Loucy (cell line): Measurements from ENCODE around the gene JAG2.

Experiments
- H2AFZ ChIP-seq: fragments of 200-600 bp; sonication (generic); 2 replicates; pipeline ENCODE4 v1.6.0; 2016; ENCODE audit warnings: antibody characterized with exemption, mild to moderate bottlenecking, low read length, moderate library complexity
- H3F3A ChIP-seq: fragments of 200-600 bp; 2 replicates; pipeline ENCODE4 v1.6.0; 2016; ENCODE audit warnings: antibody characterized with exemption, low read depth, mild to moderate bottlenecking
- H3K27me3 ChIP-seq: fragments of 200-600 bp; sonication (generic); 2 replicates; pipeline ENCODE4 v1.6.1; 2014; ENCODE audit warnings: low read length, mild to moderate bottlenecking; ENCODE audit not compliant: insufficient read depth, poor library complexity, severe bottlenecking
- H3K36me3 ChIP-seq: fragments of 200-600 bp; sonication (generic); 2 replicates; pipeline ENCODE4 v1.6.1; 2016; ENCODE audit warnings: low read length; ENCODE audit not compliant: insufficient read depth
- H3K4me1 ChIP-seq: fragments of 200-600 bp; sonication (generic); 2 replicates; pipeline ENCODE4 v1.5.1; 2014; ENCODE audit warnings: low read length, mild to moderate bottlenecking; ENCODE audit not compliant: insufficient read depth, poor library complexity, severe bottlenecking
- H3K4me2 ChIP-seq: fragments of 200-600 bp; sonication (generic); 2 replicates; pipeline ENCODE4 v1.6.0; 2014; ENCODE audit warnings: antibody characterized with exemption, low read length, low read depth, mild to moderate bottlenecking; ENCODE audit not compliant: poor library complexity, severe bottlenecking
- H3K4me3 ChIP-seq: fragments of 200-600 bp; sonication (generic); 2 replicates; pipeline ENCODE4 v1.5.1; 2014; ENCODE audit warnings: low read length, mild to moderate bottlenecking, mixed read lengths; ENCODE audit not compliant: poor library complexity, severe bottlenecking
- H3K79me2 ChIP-seq: fragments of 200-600 bp; sonication (generic); 2 replicates; pipeline ENCODE4 v1.6.1; 2014; ENCODE audit warnings: low read length; ENCODE audit not compliant: insufficient read depth
- H3K9ac ChIP-seq: fragments of 200-600 bp; sonication (generic); 2 replicates; pipeline ENCODE4 v1.6.0; 2014; ENCODE audit warnings: mild to moderate bottlenecking, low read depth, low read length, moderate library complexity; ENCODE audit not compliant: poor library complexity, severe bottlenecking
- H3K9me2 ChIP-seq: fragments of 200-600 bp; sonication (generic); replicated peaks from 2 replicates; pipeline ENCODE4 v1.6.1; 2016; ENCODE audit warnings: low read depth, low read length, mixed read lengths
- H3K9me3 ChIP-seq: fragments of 200-600 bp; sonication (generic); 2 replicates; pipeline ENCODE4 v1.6.1; 2014; ENCODE audit warnings: mild to moderate bottlenecking, antibody characterized with exemption, low read length, low read depth; ENCODE audit not compliant: insufficient read depth
- H4K20me1 ChIP-seq: fragments of 200-600 bp; sonication (generic); 2 replicates; pipeline ENCODE4 v1.6.0; 2014; ENCODE audit warnings: antibody characterized with exemption, low read length, mild to moderate bottlenecking; ENCODE audit not compliant: insufficient read depth, poor library complexity, severe bottlenecking
- CTCF ChIP-seq: fragments of 200-600 bp; sonication (generic); conservative IDR thresholded peaks from 2 replicates; pipeline ENCODE4 v1.5.1; 2014; ENCODE audit warnings: mild to moderate bottlenecking, antibody characterized with exemption, low read length
- EZH2phosphoT487 ChIP-seq: fragments of 200-600 bp; IDR thresholded peaks from 2 replicates; pipeline ENCODE4 v1.6.1; 2018; ENCODE audit warnings: antibody characterized with exemption, mild to moderate bottlenecking, moderate library complexity, borderline replicate concordance

JAG2 gene

GRCh38 chr14:105102893-105103292 lies 65.7 kb downstream of the JAG2 start:
- no peaks in the 10 kb centered on the region for H3K9me2 ChIP-seq
- no peaks in the 10 kb centered on the region for H3K4me1 ChIP-seq
- no peak overlapping the region for H3K4me3 ChIP-seq
- no peak for TF ChIP-seq CTCF
- no peak for TF ChIP-seq EZH2phosphoT487
- no peak overlapping the region for H3K4me2 ChIP-seq
- H3K9ac ChIP-seq = no peak overlapping the region
- H2AFZ ChIP-seq = no peak overlapping the region
- no peaks in the 10 kb centered on the region for H3K79me2 ChIP-seq
- H3K36me3 ChIP-seq = no peaks in the 10 kb centered on the region
- no peaks in the 10 kb centered on the region for H4K20me1 ChIP-seq
- H3F3A ChIP-seq = no peaks in the 10 kb centered on the region
- peaks cover 9% of the 10 kb centered on the region for H3K27me3 ChIP-seq
- H3K9me3 ChIP-seq = no peaks in the 10 kb centered on the region; the same call in 1 of the 2 replicates

GRCh38 chr14:105102361-105102870 lies 66.2 kb downstream of the JAG2 start:
- Histone ChIP-seq H3F3A (no peaks in the 10 kb centered on the region), H3K9ac (no peak overlapping the region), H3K9me2 (no peaks in the 10 kb centered on the region), H4K20me1 (no peaks in the 10 kb centered on the region), H3K4me1 (no peaks in the 10 kb centered on the region), H3K4me2 (no peak overlapping the region), H3K36me3 (no peaks in the 10 kb centered on the region), H3K9me3 (no peaks in the 10 kb centered on the region; the same call in 1 of the 2 replicates), H2AFZ (no peak overlapping the region), H3K4me3 (no peak overlapping the region), H3K79me2 (no peaks in the 10 kb centered on the region), H3K27me3 (peaks cover 9% of the 10 kb centered on the region)
- no peak for TF ChIP-seq CTCF
- TF ChIP-seq EZH2phosphoT487 = no peak

GRCh38 chr14:105100910-105101309 lies 67.7 kb downstream of the JAG2 start:
- no peak for TF ChIP-seq EZH2phosphoT487
- TF ChIP-seq CTCF = no peak
- Histone ChIP-seq H2AFZ (no peak overlapping the region), H4K20me1 (no peaks in the 10 kb centered on the region), H3K9me2 (no peaks in the 10 kb centered on the region), H3K79me2 (no peaks in the 10 kb centered on the region), H3K4me1 (no peaks in the 10 kb centered on the region), H3K36me3 (no peaks in the 10 kb centered on the region), H3F3A (no peaks in the 10 kb centered on the region), H3K27me3 (peaks cover 9% of the 10 kb centered on the region), H3K9me3 (no peaks in the 10 kb centered on the region; the same call in 1 of the 2 replicates), H3K9ac (no peak overlapping the region), H3K4me2 (no peak overlapping the region), H3K4me3 (no peak overlapping the region)
